ENCODE measurements around the gene PROB1.

DNA sequence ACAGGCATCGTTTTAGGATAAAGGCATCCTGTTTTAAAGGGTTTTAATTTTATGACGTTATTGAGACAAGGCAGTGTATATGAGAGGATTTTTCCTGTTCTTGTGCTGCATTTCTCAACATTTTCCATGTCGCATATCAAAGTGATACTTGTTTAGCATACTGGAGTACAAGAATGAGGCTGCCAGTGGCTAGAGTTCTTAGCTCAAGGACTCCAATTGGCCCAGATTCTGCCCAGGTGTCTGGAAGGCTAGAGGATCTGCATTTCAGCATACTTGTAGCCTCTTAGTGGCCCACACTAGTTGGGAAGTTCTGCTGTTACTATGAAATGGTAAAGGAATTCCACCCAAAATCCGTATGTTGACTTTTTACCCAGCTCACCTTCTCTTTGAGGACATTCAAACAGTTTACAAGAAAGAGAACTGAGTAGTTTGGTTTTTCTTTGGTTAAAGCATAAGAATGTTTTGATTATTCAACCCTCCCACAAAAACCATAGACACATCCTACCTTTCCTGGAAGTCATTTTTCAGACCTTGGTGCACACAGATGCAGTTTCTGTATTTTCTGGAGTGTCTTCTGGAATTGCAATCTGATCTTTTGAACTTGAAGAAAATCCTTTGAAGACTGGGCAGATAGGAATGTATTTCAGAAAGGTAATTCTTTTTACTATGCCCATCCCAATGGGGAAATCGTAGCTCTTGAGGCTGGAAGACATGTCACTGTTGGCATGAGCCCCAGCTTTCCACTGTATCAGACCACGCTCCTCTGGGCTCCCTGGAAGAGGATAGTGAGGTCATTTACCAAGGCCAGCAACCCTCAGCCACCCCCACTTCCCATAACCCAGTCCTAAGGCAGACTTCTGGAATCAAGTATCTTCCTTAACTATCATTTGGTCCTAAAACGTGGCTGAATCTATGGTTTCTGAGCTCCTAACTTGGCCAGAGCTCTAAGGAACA, 23.1 kb downstream of the PROB1 start:
- TF ChIP-seq, protein P1, sequence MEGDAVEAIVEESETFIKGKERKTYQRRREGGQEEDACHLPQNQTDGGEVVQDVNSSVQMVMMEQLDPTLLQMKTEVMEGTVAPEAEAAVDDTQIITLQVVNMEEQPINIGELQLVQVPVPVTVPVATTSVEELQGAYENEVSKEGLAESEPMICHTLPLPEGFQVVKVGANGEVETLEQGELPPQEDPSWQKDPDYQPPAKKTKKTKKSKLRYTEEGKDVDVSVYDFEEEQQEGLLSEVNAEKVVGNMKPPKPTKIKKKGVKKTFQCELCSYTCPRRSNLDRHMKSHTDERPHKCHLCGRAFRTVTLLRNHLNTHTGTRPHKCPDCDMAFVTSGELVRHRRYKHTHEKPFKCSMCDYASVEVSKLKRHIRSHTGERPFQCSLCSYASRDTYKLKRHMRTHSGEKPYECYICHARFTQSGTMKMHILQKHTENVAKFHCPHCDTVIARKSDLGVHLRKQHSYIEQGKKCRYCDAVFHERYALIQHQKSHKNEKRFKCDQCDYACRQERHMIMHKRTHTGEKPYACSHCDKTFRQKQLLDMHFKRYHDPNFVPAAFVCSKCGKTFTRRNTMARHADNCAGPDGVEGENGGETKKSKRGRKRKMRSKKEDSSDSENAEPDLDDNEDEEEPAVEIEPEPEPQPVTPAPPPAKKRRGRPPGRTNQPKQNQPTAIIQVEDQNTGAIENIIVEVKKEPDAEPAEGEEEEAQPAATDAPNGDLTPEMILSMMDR (IDR thresholded peaks at IDR 0.05; ENCODE audit: poor library complexity), result no peak
- TF ChIP-seq EZH2phosphoT487 (IDR thresholded peaks at IDR 0.05; ENCODE audit: low read depth, severe bottlenecking, unreplicated experiment), result no peak

Data from hepatocyte (in vitro differentiated cells).